NCI-H524 (cell line): ENCODE data around the gene PEMT.

Experiments used
- DNase-seq, 2 experiments: peaks; one replicate each; lab custom pipeline; 2025; lab: John Stamatoyannopoulos, UW

The PEMT gene

GRCh38 chr17:17503566-17504130, 87.9 kb downstream of the PEMT start:
- peak in 1 of 2 experiments; percentile 26 for DNase-seq

GRCh38 chr17:17502741-17503565, 88.6 kb downstream of the PEMT start:
- DNase-seq: no peak

GRCh38 chr17:17500999-17501605, 90.4 kb downstream of the PEMT start:
- DNase-seq: no peak

GRCh38 chr17:17499402-17500145, 91.9 kb downstream of the PEMT start:
- DNase-seq: no peak

- DNase-seq: no peak
These were observed 92.8 kb downstream of the PEMT start for GRCh38 chr17:17498606-17499301.

GRCh38 chr17:17497845-17498520, 93.5 kb downstream of the PEMT start:
- no peak for DNase-seq

- no peak for DNase-seq
These were observed 94.3 kb downstream of the PEMT start for GRCh38 chr17:17497065-17497844.

- peak; percentile 74 to 86 for DNase-seq
These were observed 95.1 kb downstream of the PEMT start, which contains the start of gene RASD1 for GRCh38 chr17:17496189-17497064. TSS of gene RASD1 (minus strand) at chr17:17496395. CDS start at chr17:17496181, 214 bp downstream.

GRCh38 chr17:17495536-17496188, 95.8 kb downstream of the PEMT start:
- DNase-seq: peak in 1 of 2 experiments; percentile 63

GRCh38 chr17:17494870-17495535, 96.5 kb downstream of the PEMT start:
- peak; percentile 26 to 63 for DNase-seq

- peak; percentile 23 to 50 for DNase-seq
These were observed 97.0 kb downstream of the PEMT start for GRCh38 chr17:17494499-17494869.

- no peak for DNase-seq
These were observed 97.5 kb downstream of the PEMT start for GRCh38 chr17:17493986-17494466.

GRCh38 chr17:17493249-17493985, 98.1 kb downstream of the PEMT start:
- DNase-seq: peak; percentile 84 to 87

- peak in 1 of 2 experiments; percentile 39 for DNase-seq
These were observed 98.9 kb downstream of the PEMT start for GRCh38 chr17:17492571-17492970.

- DNase-seq: peak in 1 of 2 experiments; percentile 46
These were observed 99.4 kb downstream of the PEMT start for GRCh38 chr17:17492085-17492484.

GRCh38 chr17:17491546-17491988, 99.9 kb downstream of the PEMT start:
- DNase-seq: peak; percentile 88 to 97

- DNase-seq: peak; percentile 21 to 61
These were observed 100.5 kb downstream of the PEMT start for GRCh38 chr17:17491031-17491471.
